GM19372 (cell line): ENCODE measurements around the gene GLIS1.

Source experiments
- ATAC-seq: cut with Tn5 transposase; IDR thresholded peaks from one replicate; pipeline ENCODE4 v1.9.1; 2021; ENCODE audit warnings: mild to moderate bottlenecking, low read depth, moderate library complexity; ENCODE audit not compliant: unreplicated experiment

GLIS1 gene

DNA sequence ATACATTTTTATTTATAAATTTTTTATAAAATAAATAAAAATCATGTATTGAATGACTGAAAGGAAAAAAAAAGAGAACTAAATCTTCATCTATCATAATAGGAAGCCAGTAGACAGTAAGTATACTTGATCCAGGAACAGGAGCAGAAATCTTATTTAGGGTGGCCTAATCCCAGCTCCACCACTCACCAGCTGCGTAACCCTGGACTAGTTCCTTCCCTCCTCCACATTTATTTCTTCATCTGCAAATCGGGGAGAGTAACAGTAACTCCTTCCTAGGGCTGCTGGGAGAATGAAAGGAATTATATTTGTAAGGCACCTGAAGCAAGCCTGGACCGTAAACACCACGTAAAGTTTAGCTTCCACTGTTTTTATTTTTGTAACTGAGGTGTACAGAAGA lies 17.9 kb downstream of the GLIS1 start:
- no peak for ATAC-seq

- no peak for ATAC-seq
Measured at GRCh38 chr1:53719469-53719868, 19.5 kb downstream of the GLIS1 start.

DNA sequence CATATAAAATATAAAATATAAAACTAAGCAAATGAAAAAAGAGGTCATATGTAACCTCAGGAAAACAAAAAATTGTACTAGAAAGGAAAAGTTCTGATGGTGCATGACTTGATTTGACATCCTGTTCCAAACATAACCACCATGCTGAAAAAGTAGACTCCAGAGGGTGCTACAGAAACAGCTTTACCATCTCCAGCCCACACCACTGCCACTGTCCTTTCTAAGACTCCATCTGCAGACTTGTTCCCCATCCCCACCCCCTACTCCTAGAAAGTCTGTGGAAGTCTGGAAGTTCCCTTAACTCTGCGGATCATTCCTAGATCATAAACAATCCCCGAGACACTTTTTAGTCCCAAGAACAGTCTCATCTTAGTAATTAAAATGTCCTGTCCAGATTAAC lies 20.5 kb downstream of the GLIS1 start:
- no peak for ATAC-seq

- ATAC-seq = no peak
Measured at GRCh38 chr1:53717025-53717804, 21.7 kb downstream of the GLIS1 start.

GRCh38 chr1:53716150-53716549 lies 22.8 kb downstream of the GLIS1 start:
- ATAC-seq = no peak

- ATAC-seq = no peak
Measured at GRCh38 chr1:53715478-53715877, 23.5 kb downstream of the GLIS1 start.

DNA sequence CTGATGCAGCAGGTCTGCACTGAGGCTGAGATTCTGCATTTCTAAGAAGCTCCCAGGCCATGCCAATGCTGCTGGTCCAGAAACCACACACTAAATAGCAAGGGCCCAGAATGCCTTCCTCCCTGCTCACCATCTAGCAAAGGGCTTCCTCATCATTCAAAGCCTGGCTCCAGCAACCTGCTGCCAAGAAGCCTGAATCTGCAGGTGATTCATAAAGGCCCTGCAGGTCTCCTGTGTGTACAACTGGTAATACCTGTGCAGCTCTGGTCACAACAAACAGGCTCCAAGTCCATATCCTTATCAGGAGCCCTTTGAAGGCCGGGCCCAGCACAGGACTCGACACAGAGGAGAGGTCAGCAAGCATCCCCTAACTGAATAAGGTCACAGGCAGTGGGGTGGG lies 26.7 kb downstream of the GLIS1 start:
- ATAC-seq = no peak

GRCh38 chr1:53710584-53710983 lies 28.4 kb downstream of the GLIS1 start:
- ATAC-seq = no peak

- no peak for ATAC-seq
Measured at GRCh38 chr1:53708687-53709086, 30.3 kb downstream of the GLIS1 start.

GRCh38 chr1:53706356-53706755 lies 32.6 kb downstream of the GLIS1 start:
- no peak for ATAC-seq

GRCh38 chr1:53705446-53706096 lies 33.4 kb downstream of the GLIS1 start:
- no peak for ATAC-seq

- no peak for ATAC-seq
Measured at GRCh38 chr1:53704804-53705445, 34.0 kb downstream of the GLIS1 start.

DNA sequence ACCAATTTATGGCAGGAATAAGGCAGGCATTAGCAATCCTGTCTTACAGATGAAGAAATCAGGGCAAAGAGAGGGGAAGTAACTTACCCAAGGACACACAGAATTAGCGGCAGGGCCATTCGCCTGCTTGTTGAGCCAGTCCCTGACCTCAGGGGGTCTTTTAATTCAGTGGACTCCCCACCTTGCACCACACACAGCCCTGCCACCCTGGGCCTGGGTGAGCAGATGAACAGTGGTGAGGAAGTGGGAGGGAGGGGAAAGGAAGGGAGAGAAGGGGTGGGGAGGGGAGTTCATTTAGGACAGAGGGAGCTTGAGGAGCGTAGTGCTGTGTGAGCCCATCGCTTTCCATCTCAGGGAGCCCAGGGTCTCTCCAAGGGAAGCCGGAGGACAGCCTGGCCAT lies 34.7 kb downstream of the GLIS1 start:
- ATAC-seq = no peak

DNA sequence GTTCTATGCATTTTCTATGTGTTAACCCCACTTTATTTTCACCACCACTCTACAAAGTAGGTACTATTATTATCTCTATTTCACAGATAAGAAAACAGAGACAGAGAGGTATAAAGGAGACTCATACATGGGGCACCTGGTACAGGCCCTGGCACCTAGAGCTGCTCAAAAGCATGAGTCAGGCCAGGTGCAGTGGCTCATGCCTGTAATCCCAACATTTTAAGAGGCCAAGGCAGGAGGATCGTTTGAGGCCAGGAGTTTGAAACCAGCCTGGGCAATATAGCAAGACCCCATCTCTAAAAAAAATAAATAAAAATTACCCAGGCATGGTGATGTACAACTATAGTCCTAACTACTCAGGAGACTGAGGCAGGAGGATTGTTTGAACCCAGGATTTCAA lies 35.8 kb downstream of the GLIS1 start:
- ATAC-seq = no peak

GRCh38 chr1:53702341-53702740 lies 36.6 kb downstream of the GLIS1 start:
- ATAC-seq = no peak

- no peak for ATAC-seq
Measured at GRCh38 chr1:53700776-53701175, 38.2 kb downstream of the GLIS1 start.

GRCh38 chr1:53699981-53700380 lies 39.0 kb downstream of the GLIS1 start:
- ATAC-seq = no peak

- no peak for ATAC-seq
Measured at GRCh38 chr1:53698384-53698980, 40.5 kb downstream of the GLIS1 start.

DNA sequence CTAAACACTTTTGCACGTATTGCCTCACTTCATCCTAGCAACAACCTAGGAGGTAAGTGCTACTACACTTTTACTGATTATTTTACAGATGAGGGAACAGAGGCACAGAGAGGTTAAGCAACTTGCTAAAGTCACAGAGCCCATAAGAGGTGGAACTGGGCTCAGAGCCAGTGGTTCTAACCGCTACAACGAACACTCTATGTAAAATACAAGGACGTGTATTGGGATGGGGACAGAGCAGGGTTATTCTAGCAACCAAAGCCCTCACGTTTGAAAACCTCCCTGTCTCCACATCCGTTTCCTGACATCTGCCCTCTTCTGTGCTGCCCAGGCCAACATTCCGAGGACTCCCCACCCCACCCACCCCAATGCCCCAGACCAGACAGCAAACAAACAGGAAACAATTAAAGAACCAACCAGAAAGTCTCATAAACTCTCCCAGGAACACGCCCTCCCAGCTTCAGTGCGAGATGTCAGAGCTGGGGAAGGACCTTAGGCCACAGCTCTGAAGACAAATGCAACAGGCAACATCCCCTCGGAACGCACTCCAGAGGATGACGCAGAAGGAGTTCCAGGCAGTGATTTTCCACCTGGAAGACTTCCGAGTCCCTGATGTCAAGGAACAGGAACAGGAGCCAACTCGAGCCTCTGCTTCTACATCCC lies 41.1 kb downstream of the GLIS1 start:
- no peak for ATAC-seq

DNA sequence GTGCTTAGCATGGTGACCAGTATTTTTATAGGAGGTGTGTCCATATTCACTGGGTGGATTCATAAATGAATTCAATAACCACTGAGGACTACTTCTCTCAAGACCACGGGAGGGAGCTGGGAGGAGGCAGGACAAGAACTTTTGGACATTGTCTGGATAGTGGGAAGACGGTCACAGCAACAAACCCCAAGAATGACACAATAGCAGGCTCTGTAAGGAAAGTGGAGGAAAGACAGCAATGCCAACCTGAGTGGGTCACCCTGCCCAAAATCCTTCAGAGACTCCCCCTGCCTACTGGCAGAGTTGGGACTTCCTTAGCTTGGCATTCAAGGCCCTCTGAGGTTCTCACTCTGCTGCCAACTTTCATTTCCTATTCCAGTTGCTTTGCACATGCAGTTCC lies 42.0 kb downstream of the GLIS1 start:
- no peak for ATAC-seq

DNA sequence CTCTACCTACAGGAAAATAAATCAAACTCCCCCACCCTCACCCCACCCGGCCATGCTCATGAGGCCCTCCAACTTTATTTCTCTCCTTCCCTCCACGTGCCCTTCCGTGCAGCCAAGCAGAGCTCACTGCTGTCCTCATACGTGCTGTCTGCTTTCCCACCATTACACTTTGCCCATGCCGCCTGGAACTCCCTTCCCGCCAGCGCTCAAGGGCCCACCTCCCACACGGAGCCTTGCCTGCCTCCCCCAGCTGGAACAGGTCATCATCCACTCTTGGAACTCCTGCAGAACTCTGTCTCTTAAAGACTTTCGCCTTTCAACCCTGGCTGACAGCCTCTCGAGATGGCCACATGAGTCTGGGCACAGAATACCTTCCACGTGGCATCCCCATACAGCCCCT lies 42.4 kb downstream of the GLIS1 start:
- ATAC-seq = no peak
